NCI-H526 (cell line): Measurements from ENCODE around the gene UROC1.
"Not testable (repeated sequence)": the region's sequence is repeated elsewhere in the genome, so short reads cannot be mapped to it uniquely, and the experiment has no call there.

ENCODE experiments used
- DNase-seq, 2 experiments: peaks; one replicate each; lab custom pipeline; 2025; lab: John Stamatoyannopoulos, UW

The UROC1 gene

DNA sequence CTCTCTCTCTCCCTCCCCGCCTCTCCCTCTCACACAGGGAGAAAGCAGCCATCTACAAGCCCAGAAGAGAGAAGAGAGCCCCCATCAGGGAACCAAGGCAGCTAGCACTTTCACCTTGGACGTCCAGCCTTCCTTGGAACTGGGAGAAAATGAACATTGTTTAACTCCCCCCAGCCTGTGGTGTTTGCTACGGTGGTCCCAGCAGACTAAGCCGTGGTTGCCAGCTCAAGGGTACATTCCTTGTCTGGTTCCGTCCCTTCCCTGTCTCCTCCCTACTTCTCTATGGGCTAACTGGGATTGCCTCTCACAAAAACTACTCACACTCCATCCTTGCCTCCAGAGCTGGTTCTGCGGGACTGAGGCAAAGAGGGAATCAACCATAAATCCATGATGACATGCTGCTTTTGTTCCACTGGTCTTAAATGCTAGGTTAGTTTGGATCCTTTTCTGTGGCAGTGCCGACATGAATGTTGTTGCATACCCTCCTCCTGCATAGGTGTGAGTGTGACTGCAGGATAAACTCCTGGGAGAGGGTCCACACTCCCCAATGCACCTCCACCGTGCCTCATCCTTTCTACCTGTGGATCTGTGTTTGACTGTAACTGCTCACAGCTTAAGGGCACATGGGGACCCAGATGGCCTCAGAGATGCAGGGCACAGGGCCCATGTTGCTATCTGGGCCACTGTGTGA is 29.1 kb upstream of the UROC1 start:
- DNase-seq, result no peak

DNA sequence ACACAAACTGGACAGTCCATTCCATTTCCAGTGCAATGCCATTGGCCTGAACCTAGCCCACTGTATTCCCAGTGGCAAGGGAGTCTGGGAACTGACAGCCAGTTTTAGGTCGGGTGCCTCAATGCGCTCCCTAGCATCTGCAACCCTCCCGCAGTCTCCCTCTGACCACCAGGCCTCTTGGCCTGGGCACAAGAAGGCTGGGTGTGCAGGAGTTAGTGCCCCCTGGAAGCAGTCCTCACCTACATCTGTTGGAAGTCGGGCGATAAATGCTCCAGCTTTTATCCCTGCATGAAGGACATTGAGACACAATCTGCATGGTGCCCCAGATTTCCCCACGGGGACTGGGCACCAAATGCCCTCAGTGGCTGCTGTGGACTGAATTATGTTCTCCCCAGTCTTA is 28.4 kb upstream of the UROC1 start:
- DNase-seq, result no peak

DNA sequence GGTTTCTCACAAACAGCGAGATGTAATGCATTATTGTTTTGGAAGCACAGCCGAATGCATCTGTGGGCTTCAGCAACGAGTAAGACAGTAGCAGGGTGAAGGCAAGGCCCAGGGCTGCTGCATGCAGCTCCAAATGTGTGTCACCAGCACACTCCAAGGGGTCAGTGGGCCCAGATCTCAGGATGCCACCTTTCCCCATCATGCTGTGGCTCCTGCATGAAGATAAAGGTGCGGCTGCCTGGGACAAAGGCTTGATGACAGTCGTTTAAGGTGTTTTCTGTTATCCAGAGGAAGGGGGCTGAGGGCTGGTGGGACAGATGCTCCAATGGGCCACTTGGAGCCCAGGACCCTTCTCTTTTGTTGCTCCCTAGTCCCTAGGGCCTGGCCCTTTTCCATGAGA is 28.0 kb upstream of the UROC1 start:
- no peak for DNase-seq

DNA sequence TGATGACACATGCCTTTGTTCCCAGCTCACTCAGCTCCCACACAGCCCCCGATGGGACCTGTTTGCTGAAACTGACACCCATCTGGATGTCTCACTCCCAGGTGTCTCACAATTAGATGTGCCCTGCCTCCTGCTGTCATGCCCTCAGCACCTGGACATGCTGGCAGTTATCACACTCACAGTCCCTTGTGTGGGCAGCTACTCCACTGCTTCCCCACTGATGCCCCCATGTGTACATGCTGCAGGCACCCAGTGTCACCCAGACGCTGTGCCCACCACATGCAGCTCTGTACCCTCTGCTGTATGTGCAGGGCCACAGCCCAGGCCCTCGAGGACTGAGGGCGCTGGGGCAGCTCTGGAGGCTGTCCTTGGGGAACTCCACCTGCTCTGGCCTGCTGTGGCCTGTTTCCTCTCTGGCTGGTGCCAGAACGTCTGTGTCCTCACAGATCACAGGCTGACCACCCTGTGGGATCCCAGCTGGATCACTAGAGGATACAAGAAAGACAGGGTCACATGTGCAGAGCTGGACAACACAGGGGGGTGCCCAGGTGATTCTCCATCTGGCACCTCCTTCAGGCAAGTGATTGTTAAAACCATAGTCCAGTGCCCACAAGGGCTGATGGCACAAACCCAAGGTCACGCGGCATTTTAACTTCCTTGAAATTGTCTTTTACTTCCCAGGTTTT is 27.2 kb upstream of the UROC1 start:
- DNase-seq, result no peak

DNA sequence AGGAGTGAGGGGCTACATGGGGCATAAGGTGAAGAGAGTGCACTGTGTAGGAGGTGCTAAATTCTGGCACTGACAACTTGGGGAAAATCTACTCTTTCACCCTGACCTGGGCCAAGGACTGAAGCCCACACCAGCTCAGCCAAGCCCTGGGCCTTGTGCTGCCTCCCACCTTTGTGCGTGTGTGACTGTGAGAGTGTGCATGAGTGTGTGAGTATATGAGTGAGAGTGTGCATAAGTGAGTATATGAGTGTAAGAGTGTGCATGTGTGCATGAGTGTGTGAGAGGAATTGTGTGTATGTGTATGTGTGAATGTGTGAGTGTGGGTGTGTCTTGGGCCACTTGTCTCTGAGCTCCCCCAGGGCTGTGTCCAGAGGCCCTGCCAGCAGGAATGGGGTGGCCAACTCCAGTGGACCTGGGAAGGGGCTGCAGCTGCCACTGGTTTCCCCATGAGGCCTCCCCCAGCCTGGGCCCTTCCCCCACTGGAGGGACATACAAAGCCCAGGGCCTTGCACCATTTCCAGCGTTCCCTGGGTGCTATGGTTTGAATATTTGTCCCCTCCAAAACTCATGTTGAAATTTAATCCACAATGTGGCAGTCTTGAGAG is 26.0 kb upstream of the UROC1 start:
- no peak for DNase-seq

DNA sequence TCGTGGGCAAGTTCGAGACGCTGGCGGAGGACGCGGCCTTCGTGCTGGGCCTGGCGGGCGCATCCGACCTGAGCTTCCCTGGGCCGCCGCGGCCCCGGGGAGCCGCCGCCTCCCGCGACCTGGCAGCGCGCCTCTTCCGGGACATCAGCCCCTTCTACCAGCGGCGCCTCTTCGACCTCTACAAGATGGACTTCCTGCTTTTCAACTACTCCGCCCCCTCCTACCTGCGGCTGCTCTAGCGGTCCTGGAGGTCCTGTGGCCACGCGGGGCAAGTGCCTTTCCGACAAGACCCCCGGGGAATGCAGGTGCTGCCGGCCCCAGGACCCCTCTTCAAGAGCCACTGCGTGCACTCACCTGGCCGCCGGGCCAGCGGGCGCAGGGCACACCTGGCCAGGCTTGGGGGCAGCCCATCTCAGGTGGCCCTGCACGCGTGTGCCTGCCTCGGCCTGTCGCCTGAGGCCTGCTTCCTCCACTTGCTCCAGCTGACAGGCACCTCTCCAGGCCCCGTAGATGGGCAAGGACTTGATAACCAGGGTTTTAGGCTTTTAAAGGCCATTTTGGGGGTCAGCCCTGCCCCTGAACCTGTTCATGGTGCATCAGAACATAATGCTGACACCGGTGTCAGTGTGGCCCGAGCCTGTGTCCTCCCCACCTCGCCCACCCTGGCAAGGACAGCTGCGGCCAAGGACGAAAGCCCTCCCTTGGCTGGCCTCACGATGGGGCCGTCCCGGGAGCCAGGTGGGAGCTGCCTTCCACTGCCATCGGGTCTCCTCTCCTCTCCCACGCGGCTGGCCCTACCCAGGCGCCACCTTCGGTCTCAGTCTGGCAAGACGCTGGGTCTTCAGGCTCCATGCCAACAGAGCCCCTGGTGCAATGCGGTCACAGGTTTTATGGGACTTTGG is 25.0 kb upstream of the UROC1 start:
- DNase-seq, result no peak

DNA sequence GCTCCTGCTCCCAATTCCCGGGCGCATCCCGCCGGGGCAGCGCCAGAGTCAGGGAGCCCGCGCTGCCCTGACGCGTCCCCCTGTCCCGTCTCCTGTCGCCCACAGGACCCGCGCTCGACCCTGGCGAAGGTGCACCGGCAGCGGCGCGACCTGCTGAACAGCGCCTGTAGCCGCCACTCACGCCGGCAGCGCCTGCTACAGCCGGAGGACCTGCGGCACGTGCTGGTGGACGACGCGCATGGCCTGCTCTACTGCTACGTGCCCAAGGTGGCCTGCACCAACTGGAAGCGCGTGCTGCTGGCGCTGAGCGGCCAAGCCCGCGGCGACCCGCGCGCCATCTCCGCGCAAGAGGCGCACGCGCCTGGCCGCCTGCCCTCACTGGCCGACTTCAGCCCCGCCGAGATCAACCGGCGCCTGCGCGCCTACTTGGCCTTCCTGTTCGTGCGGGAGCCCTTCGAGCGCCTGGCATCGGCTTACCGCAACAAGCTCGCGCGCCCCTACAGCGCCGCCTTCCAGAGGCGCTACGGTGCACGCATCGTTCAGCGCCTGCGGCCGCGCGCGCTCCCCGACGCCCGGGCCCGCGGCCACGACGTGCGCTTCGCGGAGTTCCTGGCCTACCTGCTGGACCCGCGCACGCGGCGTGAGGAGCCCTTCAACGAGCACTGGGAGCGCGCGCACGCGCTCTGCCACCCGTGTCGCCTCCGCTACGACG is 24.2 kb upstream of the UROC1 start:
- DNase-seq, result no peak

DNA sequence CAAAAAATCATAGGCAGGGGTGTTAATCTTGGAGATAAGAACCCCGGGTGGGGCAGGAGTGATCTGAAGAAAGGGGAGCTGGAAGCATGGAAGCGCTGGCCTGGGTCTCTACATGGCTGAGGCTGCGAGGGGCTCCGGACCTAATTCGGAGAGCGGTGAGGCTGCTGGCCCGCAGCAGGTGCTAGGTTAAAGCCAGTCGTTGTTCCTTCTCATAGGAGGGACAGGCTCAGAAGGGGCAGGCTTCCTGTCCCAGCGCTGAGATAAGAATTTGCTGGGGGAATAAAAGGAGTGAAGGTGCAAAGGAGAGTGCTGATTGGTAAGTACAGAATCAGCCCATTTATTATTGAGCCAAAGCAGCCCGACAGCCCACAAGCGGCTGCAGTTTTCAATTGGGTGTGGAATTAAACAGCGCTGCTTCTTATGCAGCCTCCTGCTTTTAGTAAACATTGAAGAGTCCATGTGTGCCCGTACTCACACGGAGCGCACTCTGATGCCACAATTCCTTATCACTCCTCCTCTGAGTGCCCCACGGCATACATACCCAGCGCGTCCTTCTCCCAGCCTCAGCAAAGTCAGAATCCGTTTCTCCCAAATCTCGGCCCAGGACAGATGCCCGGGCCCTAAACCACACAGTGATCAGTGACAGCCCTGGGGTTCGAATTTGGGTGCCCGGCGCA is 23.5 kb upstream of the UROC1 start:
- DNase-seq, result no peak

DNA sequence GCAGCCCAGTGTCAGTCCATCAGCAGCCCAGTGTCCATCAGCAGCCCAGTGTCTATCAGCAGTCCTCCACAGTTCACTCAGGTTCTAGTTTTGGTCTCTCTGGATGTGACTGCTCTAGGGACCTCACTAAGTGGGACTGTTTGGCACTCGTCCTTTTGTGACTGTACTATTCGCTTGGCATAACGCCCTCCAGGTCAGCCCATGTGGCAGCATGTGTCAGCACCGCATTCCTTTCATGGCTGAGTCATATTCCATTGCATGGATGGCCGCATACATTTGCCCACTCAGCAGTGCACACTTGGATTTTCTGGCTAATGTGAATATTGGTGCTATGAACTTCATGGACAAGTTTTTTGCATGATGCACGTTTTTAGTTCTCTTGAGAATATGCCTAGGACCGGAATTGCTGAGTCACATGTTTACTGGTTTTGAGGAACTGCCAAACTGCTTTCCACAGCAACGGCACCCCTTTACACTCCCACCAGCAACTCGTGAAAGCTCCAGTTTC is 22.8 kb upstream of the UROC1 start:
- no peak for DNase-seq

DNA sequence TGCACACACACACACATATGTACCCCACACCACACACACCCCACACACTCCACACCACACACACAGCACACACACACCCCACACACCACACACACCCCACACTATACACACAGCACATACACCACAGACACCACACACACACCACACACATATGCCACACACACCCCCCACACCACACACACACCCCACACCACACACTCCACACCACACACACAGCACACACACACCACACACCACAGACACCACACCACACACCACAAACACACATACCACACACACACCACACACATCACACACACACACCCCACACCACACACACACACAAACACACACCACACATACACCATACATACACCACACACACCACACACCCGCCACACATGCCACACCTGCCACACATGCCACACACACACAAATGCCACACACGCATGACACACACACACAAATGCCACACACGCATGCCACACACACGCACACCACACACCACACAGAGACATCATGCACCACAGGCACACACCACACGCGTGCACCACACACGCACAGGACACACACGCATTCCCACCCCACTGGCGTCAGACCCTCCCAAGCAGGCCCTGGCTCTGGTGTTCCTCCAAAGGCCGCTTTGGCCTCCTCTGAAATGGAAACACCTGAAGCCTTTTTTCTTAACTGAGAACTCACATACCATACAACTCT is 22.1 kb upstream of the UROC1 start:
- no peak for DNase-seq

DNA sequence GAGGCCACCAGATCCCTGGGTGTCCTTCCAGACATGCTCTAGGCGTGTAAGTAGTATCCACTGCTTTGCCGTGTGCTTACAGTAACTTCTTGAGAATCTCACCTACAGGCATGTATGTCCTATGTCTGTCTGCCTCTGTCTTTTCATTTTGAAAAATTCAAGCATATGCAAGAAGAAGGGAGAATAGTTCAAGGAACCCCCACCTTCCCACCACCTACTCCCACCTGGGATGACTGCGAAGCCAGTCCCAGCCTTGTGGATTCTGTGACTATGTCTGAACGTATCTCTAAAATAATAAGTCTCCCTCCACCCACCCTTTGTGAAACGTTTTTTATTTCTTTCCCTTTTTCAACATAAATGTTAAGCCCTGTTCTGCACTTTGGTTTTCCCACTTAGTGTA is 21.4 kb upstream of the UROC1 start:
- DNase-seq, result no peak

DNA sequence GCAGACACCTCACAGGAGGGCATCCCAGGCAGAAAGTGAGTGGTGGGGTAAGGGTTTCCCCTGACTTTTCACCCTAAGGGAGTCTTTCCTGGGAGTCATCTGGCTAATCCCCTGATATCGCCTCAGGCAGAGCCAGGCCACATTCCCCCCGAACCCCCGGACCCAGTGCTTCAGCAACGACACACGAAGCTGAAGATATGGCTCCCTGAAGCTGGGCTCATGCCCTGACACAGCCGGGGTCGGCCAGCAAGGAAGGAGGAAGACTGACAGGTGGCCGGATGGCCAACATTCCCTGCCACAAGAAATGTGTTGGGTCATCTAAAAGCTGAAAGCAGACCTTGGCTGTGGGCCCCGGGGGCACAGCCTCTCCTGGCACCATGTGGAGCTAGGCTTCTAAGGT is 20.7 kb upstream of the UROC1 start:
- no peak for DNase-seq

DNA sequence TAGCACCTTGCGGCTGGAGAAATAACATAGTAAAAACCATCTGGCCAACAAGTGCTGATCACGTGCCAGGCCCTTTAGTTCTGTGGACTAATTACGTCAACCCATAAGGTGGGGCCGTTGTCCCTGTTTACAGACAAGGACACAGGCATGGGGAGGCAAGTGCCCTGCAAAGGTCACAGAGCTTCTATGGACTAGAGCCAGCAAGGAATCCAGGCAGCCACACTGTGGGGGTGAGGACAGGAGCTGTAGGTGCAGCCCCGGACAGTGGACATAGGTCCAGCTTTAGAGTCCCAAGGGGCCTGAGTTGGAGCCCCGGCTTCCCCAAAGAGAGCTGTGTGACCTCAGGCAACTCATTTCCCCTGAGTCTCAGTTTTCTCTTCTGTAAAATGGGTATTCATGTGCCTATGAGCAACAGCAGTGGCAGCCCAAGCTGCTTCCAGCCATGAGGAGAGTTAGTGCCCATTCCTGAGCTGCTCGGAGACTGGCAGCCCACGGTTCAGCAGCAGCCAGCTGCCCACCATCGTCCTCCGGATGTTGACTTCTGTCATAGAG is 20.2 kb upstream of the UROC1 start:
- no peak for DNase-seq

DNA sequence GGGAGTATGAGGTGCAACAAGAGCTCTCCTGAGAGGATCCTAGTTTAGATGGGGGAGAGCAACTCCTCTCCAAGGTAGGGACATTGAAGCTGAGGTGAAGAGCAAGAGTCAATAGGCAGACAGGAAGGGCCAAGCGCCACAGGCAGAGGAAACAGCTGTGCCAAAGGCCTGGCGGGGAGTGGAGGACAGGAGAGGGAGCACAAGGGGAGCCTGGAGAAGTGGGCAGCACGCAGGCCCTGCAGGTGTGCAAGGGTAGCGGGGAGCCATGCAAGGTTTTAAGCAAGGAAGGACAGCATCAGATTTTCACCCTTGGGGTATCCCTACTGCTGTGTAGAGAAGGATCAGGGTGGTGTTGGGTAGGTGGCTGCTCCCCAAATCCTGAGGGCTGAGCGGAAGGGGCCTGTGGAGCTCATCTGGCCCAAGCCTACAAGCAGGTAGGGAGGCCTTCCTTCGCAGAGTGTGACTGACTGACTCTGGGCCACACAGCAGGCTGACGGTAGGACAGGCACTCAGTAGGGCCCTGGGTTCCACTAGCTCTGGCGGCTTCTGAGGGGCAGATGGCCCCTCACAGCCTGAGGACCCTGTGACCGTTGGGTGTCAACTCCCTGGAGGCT is 19.6 kb upstream of the UROC1 start:
- no peak for DNase-seq

DNA sequence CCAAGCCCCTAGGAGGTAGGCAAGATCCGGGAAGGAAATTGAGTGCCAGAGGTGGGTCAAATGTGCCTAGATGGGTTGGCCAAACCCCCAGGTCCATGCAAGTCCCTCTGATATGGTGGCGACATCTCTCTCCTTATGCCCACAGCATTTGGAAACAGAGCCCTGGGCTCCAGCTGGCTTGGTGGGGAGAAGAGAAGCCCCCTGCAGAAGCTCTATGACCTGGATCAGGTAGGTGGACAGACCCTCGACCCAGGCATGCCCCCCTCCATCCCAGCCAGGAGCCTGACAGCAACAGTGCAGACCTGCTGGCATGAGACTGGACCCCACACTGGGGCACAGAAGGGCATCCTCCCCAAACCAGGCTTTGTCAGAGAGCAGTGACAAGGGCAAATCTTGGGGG is 18.6 kb upstream of the UROC1 start:
- no peak for DNase-seq

DNA sequence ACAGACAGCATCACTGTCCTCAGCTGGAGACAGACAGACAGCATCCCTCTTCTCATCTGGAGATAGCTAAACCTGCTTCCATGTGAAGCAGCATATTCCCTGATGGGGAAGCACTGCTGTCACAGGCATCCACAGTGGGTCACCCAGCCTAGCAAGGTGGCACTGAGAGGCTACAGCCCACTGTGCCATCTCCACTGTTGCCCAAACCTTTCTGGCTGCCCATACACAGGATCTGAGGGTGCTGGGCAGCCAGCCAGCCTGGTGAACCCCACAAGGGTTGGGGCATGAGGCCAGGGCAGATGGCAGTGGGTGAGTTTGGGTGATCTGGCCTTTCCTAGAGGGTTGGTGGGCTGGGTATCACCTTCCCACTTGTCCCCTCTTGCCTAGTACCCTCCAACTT is 18.1 kb upstream of the UROC1 start:
- no peak for DNase-seq

DNA sequence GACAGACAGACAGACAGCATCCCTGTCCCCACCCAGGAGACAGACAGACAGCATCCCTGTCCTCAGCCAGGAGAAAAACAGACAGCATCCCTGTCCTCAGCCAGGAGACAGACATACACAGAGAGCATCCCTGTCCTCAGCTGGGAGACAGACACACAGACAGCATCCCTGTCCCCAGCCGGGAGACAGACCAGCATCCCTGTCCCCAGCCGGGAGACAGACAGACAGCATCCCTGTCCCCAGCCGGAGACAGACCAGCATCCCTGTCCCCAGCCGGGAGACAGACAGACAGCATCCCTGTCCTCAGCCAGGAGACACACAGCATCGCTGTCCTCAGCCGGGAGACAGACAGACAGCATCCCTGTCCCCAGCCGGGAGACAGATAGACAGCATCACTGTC is 17.1 kb upstream of the UROC1 start:
- DNase-seq, result not testable (repeated sequence)

DNA sequence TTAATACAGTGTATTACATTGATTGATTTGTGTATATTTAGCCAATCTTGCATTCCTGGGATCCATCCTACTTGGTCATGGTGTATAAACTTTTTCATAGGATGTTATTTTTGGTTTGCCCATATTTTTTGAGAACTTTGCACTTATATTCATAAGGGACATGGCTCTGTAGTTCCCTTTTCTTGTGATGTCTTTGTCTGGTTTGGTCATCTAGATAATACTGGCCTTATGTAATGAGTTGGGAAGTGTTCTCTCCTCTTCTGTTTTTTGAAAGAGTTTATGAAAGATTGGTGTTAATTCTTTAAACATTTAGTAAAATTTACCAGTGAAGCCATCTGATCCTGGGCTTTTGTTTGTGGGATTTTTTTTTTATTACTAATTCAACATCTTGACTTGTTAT is 15.9 kb upstream of the UROC1 start:
- no peak for DNase-seq

DNA sequence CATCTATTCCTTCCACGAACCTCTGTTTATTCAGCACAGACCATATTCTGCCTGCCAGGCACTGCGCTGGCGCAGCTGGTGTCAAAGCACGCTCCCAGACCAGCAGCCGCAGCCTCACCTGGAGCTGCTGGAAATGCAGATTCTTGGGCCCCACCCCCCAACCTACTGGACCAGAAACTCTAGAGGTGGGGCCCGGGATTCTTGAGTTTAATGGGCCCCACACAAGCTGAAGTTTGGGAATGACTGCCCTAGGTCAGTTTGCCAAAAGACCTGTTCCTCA is 13.4 kb upstream of the UROC1 start:
- DNase-seq, result no peak
